ENCODE data around the gene LENG9.
"Not testable (repeated sequence)": the region's sequence is repeated elsewhere in the genome, so short reads cannot be mapped to it uniquely, and the experiment has no call there.

The LENG9 gene

DNA sequence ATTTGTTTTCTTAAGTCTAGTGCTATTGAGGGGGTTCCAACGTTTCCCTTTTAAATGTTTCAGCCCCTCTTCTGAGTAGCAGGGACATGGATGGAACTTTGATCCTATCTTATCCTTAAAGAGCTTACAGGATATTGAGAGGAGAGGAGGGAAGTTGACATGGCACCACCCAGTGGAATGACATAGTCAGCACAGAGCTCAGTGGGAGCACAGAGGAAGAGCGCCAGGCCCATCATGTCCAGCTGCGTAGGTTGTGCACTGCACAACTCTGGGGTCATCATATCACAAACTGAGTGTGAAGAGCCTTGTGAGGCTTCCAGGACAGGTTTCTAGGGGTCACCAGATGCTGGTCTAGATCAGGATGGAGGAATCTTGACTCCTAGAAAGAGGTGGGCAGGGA is 14.1 kb upstream of the LENG9 start:
- DNase-seq = no peak

DNA sequence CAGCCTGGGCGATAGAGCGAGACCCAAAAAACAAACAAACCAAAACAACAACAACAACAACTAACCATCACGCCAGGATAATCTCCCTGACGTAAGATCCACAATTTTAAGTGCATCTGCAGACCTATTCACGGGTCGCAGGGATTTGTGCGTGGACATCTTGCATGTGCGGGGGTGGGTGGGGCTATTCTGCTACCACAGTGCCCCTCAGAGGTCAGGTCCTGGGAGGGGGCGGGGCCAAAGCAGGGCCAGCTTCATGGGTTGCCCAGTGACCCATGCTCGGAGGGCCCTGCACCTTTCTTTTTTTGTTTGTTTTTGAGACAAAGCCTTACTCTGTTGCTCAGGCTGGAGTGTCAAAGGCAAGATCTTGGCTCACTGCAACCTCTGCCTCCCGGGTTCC is 12.1 kb upstream of the LENG9 start:
- DNase-seq = no peak

DNA sequence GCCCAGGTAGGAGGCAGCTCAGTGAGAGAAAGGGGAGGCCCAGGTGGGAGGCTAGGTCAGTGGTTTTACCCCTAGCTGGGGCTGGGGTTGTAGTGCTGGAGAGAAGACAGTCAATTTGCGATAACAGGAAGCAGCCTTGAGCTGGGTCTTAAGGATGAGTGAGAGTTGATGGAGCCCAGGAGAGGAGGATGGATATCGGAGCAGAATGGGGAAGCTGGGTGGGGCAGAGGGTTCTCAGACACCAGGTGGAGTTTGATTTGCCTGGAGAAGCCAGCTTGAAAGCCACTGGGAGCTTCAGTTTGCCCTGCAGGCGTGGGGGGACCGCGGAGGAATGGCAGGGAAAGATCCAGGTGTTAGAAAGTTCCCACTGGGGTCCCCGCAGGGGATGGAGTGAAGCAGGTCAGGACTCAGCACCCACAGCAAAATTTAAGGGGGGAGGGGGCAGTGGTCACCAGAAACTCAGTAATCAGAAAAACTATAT is 10.4 kb upstream of the LENG9 start:
- DNase-seq = no peak

DNA sequence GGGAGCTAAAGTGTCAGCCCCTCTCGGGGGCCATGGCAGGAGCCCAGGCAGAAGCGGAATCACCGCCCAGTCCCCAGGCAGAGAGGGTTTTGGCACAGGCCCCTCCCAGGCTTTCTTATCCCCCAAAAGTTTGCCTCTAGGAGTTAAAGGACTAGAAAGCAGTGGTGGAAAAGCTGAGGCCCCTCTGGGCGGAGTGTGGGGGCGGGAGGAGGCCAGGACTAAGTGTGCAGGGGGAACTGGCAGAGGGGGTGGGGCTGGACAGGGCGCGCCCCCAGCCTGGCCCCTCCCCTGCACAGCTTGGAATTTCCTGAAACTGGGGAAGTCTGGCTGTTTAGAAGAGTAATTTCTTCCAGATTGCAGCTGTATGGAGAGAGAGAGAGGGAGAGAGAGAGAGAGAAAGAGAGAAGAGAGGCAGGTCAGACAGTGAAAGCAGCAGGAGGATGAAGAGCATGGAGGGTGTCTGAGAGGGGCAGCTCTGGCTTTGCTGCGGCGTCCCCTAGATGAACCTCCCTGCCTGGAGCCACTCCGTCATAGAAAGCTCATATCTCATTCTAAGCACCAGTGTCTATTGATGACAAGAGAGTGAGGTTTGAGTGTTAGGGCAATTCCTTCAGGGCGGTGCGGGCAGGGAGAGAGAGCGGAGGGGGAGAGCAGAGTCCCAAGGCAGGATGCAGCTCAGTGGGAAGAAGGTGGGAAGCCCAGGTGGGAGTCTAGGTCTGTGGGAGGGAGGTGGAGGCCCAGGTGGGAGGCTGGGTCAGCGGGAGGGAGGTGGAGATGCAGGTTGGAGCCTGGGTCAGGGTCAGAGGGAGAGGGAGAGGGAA is 9.7 kb upstream of the LENG9 start, which contains the start of gene CDC42EP5:
TSS of gene CDC42EP5 (minus strand) at position 226 of the 821 bp plus-strand sequence. CDS start 7,749 bp downstream, outside the sequence.
- DNase-seq = no peak

DNA sequence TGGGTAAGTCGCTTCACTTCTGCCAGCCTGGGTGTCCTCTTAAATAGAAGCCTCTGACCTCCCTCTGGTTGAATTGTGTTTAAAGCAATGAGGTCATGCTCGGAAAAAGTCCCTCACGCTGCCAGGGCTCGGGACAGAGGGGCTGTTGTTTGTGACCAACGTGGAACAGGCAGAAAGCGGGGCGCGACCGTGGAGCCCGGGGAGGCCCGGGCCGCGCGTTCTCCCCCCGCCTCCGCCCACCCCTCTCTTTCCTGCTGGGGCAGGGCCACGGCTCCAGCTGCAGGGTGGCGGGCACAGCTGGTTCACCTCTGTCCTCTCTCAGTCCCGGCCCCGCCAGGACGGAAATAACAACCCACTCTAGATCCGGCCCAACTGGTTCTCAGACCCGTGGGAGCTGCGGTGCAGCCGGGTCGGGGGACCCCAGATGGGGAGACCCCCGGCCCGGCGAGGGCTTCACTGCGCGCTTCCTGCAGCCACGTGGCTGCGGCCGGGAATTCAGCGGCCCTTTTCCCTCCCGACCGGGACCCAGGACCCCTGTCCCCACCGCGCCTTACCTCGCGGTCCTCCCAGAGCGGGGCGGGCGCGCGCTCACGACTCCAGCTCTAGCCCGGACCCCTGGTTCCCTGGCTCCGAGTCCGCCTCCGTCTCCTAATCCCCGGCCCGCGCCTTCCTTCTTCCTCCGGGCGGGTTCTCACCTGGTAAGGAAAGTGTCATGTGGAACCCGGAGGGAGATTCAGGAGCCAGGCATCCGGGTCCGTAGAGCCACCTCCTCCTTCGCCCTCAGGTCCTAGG is 7.6 kb upstream of the LENG9 start:
- DNase-seq = no peak

DNA sequence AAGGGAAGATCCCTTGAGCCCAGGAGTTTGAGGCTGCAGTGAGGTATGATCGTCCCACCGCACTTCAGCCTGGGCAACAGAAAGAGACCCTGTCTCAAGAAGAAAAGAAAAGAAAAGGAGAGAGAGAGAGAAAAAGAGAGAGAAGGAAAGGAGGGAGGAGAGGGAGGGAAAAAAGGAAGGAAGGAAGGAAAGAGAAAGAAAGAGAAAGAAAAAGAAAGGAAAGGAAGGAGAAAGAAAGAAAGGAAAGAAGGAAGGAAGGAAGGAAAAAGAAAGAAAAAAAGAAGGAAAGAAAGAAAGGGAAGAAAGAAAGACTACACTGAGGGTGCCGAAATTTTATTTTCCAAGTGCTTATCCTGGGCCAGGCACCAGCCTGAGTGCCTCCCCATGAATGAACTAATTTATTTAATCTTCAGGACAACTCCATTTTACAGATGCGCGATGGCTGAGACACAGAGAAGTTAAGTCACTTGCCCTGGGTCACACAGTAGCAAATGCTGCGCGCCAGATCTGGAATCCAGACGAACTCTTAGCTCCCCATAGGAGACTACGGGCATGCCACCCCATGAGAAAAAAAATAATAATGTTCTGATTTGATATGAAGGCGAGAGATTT is 6.8 kb upstream of the LENG9 start:
- DNase-seq = no peak

DNA sequence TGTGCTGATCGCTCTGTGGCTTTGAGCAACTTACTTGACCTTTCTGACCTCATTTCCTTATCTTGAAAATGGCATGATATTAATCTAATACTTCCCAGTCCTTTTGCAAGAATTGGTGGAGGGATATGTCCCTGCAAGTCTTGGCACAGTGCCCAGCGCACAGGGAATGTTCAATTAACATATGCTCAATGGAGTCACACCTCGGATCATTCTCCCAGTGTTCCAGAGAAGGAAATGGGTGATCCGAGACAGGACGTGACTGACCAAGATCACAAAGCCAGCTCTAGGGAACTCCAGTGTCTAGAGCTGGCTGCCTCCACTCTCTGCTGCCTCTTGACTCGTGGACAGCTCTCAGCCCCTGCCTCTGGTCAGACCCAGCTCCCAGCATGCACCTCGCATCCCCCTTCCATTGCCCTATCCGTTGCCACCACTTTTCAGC is 5.9 kb upstream of the LENG9 start:
- DNase-seq = no peak

DNA sequence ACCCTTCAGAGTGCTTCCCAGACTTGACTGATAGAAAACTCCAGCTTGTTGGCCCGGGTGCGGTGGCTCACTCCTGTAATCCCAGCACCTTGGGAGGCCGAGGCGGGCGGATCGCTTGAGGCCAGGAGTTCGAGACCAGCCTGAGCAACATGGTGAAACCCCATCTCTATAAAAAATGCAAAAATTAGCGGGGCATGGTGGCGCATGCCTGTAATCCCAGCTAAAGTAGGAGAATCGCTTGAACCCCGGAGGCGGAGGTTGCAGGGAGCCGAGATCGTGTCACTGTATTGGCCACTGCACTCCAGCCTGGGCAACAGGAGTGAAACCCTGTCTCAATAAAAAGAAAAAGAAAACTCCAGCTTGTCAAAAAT is 2.5 kb upstream of the LENG9 start:
- not testable (repeated sequence) for DNase-seq

DNA sequence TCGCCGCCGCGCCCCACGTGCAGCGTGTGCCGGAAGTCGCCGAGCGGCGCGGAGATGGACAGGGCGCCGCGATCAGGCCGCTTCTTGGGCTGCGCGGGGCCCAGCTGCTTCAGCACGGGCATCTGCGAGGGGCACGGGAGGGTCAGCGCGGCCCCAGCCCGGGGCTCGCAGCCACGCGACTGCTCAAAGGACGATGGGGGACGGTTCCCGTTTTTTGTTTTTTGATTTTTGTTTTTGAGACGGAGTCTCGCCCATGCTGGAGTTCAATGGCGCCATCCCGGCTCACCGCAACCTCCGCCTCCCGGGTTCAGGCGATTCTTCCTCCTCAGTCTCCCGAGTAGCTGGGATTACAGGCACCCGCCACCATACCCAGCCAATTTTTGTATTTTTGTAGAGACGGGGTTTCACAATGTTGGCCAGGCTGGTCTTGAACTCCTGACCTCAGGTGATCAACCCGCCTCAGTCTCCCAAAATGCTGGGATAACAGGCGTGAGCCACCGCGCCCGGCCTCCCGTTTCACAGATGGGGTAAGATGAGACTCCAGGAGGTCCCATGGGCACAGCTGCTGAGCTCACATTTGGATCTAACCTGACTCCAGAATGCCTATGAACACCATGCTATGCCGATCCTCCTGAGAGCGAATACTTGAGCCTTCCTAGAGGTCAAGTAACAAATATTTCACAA is 2.0 kb upstream of the LENG9 start:
- DNase-seq = no peak

DNA sequence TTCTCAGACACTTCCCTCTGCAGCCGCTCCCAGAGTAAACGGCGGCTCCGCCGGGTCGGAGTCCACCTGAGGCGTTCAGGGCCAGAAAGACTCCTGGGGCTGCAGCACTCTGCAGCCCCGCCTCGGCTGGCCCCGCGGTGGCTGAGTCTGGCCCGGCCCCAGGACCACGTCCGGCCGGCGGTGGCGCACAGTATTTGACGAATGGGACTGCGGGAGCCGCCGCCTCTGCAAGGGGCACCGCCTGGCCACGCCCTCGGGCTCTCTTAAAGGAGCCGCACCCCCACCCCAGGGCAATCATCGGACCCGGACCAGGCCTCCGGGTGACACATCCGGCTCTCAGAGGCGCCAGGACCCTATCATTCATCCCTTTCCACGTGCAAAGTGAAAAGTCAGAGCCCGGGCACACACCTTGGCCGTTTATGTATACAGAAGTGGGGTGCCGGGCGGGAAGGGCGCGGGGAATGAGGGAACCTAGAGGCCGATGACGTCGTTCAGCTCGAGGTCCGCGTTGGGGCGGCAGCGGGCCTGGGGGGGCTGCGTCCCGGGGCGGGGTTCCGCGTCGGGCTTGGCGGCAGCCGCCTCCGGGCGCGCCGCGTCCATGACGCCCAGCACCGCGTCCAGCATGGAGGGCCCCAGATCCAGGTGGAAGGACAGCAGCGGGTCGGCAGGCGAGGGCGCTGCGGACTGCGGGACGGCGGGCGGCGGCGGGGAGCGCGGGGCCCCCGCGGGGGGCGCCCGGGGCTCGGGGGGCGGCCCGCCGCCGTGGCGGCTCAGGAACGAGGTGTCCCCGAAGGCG is 1.2 kb upstream of the LENG9 start:
- peak; percentile 91 for DNase-seq

DNA sequence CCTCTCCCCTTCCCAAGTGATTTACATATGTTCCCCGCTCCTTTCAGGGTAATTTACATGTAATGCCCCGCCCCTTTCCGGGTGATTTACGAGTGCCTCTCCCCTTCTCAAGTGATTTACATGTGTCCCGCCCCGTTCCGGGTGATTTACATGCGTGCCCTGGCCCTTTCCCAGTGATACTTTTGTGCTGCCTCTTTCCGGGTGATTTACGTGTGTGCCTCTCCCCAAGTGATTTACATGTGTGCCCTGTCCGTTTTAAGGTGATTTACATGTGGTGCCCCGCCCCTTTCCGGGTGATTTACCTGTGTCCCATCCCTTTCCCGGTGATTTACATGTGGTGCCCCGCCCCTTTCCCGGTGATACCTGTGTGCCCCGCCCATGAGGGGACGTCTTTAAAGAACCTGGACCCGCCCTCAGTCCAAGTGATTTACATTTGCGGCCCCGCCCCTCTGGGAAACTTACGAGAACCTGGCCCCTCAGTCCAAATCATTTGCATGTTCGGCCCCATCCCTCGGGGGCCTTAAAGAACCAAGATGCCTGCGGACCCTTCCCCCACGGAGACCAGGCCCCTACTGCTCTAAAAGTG is 559 bp upstream of the LENG9 start:
- peak; percentile 88 for DNase-seq

DNA sequence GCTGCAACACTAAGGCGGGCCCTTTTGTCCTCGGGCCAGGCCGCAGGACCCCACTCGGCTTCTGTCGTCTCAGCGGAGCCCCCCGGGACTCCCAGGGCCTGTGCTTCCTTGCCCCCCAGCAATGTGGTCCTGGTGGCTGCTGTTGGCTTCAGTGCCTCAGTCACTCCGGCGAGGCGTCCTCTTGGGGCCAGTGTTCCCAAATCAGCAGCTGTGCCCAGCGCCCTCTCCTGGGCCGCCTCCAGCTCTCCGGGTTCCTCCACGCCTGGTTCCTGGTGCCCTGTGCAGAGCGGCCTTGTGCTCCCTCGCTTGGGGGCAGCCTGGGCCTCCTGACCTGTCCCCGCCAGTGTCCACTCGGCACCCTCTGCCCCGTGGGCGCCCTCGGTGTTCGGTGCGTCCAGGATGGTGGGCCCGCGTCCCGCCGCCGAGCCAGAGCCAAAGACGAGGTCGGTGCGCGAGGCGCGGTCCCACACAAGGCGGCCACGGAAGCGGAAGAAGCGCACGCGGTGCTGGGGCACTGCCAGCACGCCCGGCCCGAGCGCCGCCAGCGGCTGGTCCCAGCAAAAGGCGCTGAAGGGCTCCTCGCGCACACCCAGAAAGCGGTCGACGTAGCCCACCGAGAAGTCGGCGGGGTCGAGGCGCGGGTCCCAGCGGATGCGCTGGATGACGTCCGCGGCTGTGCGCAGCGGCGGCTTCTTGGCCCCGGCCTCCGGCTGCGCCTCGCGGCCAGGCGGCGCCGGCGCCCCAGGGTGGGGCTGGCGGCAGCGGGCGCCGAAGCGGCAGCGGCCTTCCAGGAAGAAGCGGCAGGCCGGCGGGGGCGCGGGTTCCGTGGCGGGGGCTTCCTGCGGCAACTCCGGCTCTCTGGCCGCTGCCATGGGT is 685 bp downstream of the LENG9 start:
- DNase-seq = peak; percentile 89

DNA sequence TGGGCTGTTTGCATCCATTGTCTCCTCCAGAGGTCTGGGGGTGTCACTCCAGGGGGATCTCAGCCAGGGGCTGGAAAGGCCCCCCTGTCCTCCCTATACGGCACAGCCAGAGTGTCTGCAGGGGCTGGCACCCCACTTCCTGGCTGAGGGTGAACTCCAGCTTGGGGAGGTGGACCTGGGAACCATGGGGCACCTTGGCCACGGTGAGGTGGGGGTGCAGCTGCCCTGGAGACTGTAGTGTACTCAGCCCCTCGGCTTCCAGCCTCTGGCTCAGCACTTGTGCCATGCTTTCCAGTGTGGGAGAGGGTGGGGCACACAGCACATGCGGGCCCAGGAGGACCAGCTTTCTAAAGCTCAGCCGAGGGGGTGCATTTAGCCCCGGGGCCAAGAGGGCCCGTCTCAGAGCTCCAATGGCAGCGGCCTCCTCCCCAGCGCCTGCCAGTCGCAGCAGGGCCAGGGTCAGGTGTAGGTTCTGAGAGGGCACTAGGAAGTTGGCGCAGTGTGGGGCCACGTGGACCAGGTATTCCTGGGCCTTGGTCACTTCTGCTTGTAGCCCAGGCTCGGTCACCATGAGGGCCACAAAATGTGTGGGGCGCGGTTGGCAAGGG is 1.4 kb downstream of the LENG9 start:
- DNase-seq = no peak

DNA sequence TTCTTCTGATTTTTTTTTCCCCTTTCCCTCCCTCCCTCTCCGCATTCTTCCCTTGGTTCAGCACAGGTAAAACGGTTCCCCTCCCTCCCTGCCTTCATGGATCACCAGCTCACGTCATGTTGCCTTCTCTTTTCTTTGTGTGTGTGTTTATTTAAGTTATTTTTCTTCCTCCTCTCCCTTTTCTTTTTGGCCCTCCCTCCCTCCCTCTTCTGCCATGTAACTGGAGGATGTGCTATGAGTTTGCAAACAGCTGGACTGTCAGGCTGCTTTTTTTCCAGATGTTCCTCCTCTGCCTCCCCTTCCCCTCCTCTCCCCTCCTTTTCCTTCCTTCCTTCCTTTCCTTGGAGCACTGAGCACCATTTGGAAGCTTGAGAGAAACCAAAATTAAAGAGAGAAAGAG is 2.0 kb downstream of the LENG9 start:
- no peak for DNase-seq

DNA sequence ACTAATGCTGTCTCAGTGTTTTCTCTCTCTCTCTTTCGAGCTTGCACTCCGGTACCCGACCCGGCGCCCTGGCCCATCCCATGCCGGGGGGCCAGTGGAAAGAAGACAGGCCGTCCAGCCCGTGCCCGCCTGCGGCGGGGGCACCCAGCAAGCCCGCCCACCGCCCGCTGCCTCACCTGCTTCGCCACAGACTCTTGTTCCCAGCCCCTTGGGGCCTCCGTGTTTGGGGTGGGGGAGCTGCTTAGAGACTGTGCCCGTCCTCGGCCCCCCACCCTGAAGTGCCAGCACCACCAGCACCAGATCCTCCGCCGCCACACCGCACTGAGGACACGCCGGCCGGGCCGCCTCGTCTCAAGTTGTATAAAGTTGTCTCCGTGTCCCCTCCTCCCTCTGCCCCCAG is 2.4 kb downstream of the LENG9 start:
- DNase-seq = no peak

DNA sequence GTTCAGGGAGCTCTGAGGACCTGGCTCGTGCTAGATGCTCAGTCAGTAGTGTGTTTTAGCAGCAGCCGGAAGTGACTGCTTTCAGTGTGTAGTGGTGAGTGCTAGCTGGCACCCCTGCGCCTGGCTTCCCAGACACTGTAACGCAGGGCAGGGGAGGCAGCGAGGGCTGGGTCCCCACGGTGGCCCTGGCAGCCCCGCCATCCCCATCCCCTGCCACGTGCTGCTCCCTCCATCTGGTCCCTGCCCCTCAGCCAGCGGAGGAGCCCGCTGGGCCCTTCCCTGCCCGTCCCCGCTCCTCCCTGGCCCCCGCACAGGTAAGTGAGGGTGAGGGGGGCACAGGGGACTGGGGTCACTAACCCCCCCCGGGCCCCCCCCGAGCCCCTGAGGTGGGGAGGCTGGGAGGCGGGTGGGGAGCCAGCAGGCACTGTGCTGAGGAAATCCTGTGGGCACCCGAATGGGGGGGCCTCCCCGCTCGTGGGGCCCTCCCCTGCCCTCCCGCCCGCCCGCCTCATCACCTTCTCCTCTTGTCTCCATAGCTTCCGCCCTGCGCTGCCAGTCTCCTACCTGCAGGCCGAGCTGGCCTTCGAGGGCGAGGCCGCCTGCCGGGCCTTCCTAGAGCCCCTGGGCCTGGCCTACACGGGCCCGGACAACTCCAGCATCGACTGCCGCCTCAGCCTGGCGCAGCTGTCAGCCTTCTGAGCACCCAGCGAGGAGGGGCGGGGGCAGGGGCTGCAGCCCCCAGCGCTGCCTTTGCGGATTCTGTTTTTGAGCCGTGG is 3.2 kb downstream of the LENG9 start:
- DNase-seq = no peak

DNA sequence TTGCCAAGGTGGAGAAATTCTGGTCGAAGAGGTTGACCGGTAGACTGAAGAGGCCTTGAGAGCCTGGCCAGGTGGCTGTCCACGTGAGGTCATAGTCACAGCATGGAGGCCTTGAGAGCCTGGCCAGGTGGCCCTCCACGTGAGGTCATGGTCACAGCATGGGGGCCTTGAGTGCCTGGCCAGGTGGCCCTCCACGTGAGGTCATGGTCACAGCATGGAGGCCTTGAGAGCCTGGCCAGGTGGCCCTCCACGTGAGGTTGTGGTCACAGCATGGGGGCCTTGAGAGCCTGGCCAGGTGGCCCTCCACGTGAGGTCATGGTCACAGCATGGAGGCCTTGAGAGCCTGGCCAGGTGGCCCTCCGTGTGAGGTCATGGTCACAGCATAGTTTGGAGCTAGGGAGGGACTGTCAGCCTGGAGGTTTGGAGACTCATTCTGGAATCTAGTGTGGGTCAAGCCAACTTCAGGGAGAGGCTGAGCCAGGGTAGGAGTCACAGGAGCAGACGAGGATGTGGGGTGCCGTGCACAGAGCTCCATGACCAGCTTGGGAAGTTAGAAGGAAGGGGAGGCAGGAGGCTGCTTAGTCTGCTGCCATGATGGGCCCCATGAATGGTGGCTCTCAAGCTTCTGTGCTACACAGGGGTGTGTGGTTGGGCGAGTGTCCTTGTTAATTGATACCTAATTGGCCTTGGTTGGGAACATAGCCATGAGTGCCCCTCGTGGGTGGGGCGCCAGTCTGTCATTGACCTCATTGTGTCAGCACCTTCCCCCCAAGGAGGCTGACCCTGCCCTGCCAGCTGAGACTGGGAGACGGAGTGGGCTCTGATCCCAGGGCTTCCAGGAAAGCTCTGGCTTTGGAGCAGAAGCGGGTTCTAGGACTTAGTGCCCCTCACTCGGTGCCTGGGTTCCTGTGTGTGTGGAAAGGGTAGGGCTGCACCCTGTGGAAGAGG is 4.0 kb downstream of the LENG9 start:
- DNase-seq = no peak

DNA sequence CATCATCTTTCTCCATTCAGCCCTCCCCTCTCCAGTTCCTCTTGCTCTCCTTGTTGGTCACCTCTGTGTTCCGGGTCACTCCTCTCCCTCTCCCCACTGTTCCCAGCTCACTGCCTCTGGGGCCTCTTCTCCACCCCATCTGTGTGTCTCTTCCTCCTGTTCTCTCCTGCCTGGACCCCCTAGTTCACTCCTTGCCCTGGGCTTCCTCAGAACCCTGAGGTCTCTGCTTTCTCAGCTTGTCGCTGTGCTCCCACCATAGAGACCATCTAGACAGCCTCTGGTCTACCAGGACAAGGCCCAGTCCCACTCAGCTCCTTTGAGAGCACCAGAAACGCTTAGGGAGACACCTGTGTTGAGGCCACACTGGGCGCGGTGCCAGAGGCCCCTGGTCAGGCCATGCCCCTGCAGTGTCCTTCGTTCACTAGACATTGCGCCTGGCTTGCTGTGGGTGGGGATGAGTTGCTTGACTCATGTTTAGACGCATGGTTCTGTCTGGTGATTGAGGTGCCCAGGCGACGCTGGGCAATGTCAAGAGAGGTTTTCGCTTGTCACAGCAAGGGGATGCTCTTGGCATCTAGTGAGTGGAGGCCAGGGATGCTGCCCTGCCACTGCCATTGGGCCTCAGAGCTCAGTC is 4.8 kb downstream of the LENG9 start:
- no peak for DNase-seq

Measured in activated CD8-positive, alpha-beta memory T cell treated with anti-CD3 and anti-CD28 coated beads for 24 hours (primary cell).